HG03064 (cell line): Measurements from ENCODE around the gene LAMA4.

ENCODE experiments used
- ATAC-seq: cut with Tn5 transposase; IDR thresholded peaks from one replicate; pipeline ENCODE4 v1.9.1; 2021; ENCODE audit warnings: low read depth; ENCODE audit not compliant: unreplicated experiment

The LAMA4 gene

DNA sequence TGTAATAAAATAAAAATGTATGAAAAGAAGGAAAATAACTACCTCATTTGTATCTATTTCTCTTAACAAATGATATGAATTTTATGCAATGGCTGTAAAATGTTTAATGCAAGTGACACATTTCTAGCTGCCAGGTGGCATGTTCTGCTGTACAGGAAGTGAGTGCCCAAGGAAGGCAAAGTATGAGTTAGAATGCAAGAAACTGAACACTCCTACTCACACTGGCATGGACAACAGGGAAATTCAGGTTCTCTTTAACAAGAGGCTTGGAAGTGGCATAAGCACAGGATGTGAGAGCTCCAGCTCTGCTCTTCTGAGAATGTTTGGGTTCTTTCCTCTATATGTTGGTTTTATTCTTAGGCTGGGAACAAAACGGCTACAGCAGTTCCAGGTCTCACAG lies 20.4 kb upstream of the LAMA4 start:
- no peak for ATAC-seq

DNA sequence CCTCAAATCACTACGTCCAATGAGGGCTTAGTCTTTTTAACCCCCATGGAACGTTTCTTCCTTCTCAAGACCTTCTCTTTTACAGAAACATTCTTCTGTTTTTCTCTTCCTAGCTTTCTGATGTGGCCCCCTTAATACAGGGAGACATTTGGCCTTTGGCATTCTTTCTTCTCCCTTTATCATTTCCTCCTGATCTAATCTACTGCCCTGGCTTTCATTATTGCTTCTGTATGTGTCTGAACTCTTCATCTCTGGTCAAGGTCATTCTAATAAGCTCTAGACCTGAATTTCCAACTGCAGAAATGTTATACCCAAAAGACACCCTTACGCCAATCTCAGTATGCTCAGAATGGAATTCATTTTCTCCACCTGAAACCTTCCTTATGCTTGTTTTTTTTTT lies 18.4 kb upstream of the LAMA4 start:
- no peak for ATAC-seq

DNA sequence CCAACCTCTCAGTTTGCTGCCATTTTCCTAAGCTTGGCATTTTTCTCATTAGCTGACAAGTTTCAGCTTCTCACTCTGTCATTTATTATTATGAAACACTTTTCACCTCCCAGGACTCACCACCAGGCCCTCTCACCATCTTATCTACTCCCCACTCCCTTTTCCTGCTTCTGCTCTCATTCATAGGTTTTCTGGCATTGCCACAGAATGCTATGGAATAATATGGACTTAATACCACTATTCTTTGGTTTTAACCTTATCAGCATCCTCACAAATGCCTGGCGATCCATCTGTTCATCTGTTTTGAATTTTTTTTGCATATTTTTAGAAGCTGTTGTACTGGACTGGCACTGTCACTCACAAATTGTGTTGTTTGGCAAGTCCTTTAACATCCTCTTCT lies 16.4 kb upstream of the LAMA4 start:
- ATAC-seq = no peak

DNA sequence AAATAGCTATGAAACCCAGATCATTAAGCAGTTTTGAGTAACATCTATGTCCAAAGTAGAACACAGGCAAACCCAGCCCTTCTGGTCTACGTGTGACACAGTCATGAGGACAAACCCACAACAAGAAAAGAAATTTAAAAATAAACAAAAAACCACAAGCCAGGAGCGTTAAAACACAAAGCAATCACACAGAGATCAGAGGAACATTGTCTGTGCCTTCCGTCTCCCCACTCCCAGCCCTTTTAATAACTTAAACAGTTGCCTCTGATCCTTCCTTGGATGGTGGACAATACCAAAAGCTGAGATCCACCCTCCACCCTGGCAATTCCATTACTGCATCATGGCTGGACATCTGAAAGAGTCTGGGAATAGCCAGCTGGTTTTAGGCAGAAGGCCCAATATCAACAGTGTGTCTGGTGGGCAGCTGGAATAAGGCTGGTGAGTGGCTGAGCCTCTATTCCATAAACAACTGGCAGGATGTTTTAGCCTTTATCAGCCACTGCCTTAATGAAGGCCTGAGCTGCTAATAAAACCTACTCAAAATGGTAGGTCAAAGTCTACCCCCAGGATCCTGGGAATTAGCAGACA lies 15.7 kb upstream of the LAMA4 start:
- ATAC-seq = no peak

DNA sequence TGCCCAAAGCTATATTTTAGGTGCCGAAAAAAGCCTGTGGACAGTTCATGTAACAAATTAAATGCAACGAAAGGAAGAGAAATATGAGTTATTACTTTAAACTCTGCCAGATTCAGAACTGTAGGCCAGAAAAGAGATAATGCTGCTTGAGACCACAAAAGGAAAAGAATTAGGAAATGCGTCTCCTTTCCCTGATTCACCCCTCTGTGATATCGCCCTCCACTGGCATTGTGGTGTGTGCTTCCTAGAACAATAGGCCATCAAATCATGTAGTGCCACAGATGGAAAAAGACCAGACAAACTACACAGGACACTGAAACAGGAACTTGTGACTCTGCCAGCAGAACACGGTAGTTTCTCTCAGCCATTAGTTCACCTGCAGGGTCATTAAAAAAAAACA lies 14.7 kb upstream of the LAMA4 start:
- no peak for ATAC-seq

DNA sequence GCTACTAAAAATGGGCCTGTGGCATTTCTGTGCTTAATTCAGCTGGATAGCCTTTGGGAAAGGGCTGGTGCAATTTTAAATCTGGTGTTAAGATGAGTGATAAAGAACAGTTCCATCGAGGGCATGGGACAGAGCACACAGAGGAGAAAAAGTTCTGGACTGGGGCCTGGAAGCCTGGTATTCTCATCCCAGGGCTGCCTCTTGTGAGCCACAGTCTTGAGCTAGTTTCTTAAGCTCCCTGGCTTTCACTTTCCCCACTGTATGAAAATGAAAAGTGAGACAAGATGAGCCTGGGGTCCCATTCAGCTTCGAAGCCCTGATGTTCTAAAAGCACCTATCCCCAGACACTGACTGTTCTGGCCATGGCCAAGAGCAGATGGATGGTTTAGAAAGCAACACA lies 14.3 kb upstream of the LAMA4 start:
- no peak for ATAC-seq

DNA sequence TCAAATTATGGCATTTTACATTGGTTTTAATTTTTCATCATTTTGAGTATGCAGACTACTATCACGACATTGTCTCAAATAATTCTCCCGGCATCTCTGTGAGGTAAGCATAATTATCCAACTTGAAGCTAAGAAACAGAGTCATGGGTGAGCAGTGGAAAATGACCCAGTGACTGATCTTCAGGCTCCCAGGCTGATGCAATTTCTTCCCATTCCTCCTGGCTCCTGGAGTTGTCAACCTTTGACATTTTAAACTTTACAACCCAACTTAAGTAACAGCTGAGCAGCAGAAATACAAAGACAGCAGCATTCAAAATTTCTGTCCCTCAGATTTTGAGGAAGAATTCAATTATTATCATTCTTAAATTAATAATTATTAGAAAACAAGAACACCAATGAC lies 13.7 kb upstream of the LAMA4 start:
- ATAC-seq = no peak

DNA sequence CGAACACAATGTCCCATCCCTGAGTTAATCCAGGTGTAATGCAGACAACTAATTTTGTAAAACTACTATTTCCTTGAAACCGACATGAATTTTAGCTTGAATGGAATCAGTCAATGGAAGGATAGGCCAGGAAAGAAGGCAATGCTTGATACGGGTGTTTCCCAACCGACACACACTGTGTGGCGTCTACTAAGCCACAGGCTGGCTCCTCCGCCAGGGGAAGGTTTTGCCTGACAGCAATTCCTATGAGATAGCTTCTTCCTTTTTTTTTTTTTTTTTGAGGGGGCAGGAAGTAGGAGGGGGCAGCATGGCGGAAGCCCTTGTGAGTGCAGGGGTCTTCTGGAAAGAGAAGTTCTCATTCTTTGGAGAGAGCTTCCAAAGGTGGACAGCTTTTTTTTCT lies 12.0 kb upstream of the LAMA4 start:
- no peak for ATAC-seq

DNA sequence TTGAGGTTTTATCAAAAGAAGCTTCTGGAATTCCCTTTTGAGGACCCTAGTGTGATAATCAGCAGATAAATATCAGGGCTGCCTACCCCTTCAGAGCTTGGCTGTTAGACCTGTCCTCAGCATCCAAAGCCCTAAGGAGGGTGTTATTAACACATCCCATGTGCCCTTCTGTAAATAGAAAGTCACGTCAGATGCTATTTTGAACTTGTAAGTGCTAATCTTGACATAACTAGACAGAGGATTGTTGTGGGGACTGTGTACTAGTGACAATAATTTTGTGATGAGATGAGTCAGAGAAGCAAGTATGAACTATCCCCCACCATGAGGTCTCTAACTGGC lies 4.9 kb upstream of the LAMA4 start:
- no peak for ATAC-seq

DNA sequence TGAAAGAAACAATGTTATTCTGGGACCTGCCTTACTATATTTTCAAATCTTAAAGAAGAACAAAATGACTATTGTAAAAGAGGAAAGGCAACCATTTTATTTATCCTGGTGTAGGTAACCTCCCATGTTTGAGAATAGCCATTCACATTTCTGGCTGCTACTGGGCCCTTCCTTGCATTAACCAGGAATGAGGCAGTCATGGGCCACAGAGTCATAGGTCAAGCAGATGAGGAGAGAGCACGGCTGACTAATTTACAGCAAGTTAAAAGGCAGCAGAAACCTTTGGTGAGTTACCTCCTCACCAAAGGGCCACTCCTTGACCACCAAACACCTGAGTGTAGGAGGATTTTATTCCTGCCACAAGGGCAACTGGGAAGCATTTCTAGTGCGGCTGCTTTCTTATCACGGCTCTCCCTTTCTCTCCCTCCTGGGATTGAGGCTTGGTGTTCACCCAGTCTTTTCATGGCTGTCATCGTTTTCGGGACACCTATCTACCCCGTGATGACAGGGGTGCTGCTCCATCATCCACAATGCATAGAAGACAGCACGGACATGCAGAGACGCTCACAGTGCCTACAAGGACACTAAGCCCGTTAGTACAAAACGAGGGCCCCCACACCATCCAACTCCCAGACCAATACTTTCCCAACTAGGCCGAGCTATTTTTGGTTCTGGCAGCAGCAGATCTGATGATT lies 4.4 kb upstream of the LAMA4 start:
- ATAC-seq = no peak

DNA sequence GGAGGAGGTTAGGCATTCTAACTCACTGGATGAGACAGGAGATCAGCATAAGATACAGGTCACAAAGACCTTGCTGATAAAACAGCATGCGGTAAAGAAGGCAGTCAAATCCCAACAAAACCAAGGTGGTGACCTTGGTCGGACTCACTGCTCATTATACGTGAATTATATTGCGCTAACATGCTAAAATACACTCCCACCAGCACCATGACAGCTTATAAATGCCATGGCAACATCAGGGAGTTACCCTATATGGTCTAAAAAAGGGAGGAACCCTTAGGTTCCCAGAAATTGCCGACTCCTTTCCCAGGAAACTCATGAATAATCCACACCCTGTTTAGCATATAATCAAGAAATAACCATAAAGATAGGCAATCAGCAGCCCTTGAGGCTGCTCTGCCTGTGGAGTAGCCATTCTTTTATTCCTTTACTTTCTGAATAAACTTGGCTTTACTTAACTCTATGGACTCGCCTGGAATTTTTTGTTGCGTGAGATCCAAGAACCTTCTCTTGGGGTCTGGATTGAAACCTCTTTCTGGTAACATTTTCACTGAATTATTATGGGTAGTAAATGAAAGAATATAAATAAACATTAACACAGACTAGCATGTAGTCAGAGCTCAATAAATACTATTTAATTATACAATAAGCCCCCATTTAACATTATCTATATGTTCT lies 3.0 kb upstream of the LAMA4 start:
- ATAC-seq = no peak

DNA sequence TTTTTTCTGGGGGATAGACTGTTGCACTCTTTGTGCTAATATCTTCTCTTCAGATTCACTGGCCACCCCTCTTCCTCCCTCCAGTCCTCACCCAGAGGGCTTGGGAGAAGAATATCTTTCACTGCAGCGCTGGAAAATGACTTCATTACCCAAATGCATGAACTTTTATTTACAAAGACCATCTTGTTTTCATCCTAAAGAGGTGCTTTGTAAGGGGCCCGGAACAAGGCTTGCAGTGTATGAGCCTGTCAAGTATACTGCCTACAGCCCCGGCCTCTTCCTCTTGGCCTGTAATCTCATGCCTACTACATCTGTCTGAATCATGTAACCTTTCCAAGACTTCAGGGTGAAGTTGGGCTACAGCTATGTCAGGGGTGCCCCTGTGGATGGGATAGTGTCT lies 554 bp upstream of the LAMA4 start:
- no peak for ATAC-seq

DNA sequence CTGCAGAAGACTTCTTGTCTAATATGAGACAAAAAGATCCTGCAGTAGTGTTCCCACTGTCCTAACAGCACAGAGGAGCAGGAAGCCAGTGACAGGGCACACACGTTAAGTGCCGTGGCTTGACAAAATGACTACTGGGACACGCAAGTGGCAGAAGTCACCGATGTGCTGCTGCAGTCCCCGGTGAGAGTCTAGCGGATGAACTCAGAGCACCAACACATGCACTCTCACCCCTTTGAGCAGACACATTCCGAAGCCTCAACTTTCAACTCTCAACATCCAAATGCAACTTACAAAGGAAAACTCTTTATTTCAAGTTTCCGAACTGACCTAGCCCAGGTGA lies 898 bp downstream of the LAMA4 start:
- no peak for ATAC-seq

DNA sequence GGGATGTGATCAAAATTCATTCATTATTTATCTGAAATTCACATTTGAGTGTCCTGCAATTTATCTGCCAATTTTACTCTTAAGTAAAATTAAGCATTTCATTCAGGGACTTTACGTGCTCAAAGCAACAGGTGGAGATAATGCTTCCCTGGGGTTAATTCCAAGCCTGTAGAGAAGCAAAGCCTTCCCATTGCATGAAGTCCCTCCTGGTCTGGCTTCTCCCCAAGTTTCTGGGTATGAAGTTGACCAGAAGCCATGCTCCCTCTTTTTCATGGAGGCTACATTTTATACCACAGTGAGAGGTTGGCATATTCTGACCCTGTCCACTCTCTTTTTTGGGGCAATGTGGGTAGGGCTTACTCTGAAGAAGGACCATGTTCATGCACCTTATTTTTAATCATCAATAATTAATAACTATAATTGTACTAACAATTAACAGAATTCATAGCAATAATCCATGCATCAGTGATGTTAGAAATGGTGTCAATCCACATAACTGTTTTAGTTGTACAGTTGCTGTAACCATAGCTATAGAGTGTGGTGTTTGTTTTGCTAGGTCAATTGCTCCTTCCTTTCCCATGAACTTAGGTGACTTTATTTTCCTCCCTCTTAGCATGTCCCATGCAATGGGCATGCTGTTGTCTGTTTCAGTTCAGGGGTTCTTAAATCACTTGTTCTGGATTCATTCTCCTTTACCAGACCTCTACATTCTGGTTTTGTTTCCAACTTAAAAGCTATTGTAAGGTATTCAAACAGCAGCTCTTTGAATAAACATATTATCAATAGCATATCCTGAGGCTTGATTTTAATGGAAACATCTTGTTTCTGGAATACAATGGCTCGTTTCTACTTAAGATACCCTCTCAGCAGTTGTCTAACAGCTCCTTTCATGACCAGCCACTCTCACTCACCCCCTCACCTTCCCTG lies 1.5 kb downstream of the LAMA4 start:
- no peak for ATAC-seq

DNA sequence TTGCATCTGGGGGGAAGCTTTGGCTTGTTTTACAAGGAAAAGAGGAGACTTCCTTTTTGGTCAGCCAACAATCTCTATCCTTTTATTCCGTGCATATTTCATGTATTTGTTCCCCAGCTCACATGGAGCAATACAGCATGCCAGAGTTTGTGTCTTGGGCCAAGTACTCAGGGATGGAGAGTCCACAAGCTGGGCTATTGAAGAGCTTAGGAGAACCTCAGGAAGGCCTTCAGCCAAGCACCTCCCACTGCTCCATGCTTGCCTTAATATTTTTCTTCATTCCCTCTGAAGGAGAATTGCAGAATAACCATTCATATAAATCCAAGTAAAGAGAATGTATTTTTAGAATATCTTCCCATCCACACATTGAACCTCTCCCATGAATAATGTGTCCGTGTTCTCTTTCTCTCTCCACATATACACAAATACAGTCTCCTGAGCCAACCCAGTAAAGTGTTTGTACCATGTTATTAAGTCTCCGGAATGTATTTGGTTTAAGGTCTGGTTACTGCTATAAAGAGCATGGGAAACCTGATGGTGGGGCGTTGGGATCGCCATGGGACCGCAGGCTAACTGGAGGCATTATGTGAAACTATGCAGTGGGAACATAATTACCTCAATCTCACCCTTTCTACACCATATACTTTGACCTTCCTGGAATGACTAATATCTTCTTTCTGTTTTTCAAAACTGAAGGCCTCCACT lies 3.0 kb downstream of the LAMA4 start:
- no peak for ATAC-seq

DNA sequence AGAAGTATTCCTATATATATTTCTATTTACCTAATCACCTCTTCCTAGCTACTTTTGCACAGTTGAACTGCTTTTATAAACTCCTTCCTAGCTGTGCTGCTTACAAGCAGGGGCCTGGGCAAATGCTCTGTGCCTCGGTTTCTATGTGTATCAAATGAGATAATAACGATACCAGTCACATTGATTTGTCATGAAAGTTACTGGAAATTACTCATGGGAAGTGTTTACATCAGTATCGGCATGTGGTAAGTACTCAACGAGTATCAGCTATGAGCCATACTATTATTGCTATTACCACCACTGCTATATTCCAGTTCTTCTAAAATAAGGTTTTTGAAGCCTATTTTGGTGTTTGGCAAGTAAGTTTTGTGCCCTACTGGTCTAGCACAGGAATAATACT lies 4.9 kb downstream of the LAMA4 start:
- ATAC-seq = no peak

DNA sequence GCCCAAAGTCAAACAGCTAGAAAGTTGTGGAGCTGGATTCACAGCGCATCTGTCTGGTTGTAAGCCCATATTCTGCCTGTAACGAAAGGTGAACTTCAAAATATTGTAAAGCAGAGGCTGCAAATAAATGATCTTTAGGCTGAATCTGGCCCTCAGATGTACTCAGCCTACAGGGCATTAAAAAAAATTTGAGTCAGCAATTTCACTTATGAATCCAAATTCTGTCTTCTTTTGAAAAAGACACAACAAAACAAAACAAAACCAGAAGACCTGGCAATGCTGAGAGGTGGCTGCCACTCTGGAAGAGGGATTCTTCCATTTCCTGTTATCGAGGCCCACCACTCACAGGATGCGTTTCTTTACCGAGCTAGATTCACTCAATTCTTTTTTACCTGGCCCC lies 7.1 kb downstream of the LAMA4 start:
- ATAC-seq = no peak

DNA sequence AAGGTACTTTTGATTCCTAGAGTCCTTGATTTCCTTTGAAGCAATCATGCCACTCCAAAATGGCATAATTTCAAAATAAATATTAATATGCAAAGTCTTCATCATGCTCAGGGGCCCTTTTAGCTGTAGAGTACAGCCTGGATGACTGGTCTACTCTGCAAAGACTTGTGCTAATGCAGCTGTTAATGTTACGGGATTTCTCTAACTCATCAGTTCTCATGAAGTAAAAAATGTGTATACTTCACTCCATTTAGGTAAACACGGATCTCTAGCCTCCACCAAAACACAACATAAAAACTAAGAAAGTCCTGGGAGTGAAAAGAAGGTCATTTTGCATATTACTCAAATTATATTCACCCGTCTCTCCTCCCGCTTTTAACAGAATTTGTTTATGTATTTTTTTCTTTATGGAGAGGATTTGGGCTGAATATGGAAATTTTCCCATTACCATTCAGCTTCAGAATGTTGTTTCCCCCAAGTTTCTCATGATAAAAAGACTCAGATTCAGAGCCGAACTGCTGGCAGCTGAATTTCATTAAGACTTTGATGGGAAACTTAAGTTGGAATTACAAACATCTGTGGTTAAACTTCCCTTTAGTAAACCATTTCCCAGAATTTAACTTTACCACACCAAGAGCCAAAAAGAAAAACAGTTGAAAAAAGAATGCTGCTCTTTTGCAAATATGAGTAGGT lies 8.7 kb downstream of the LAMA4 start:
- no peak for ATAC-seq

DNA sequence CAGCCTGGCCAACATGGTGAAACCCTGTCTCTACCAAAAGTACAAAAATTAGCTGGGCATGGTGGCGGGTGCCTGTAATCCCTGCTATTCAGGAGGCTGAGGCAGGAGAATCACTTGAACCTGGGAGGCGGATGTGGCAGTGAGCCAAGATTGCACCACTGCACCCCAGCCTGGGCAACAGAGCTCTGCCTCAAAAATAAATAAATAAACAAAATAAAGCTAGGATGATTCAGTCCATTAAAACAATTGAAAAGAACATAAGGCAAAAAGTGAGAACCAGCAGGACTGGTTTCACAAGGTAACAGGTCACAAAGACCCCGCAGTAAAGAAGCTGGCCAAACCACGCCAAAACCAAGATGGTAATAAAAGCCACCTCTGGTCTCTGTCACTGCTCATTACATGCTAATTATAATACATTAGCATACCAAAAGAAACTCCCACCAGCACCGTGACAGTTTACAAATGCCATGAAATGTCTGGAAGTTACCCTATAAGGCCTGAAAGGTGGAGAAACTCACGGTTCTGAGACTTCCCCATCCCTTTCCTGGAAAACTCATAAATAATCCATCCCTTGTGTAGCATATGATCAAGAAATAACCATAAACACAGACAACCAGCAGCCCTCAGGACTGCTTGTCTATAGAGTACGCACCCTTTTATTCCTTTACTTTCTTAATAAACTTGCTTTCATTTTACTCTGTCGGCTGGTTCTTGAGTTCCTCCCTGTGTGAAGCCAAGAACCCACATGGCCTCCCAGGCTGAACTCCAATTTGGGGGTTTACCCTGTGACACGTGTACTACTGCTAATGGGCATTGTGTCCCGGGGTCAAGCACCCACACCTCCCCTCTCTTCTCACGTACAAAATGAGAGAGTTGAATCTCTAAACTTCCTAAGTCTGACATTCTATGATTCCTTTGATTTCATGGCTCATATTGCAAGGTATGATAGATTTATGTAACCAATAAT lies 10.2 kb downstream of the LAMA4 start:
- ATAC-seq = no peak
